PC-9 (cell line): ENCODE data around the gene CYP4A22. TPM values are rescaled to one million over a fixed set of nuclear protein-coding genes. Genes with fewer than 3 reads are reported as not detected.

Experiments
- BruUV-seq: library from RNA; stranded (reverse); fragments of 400-500 nt; replicated peaks from 2 replicates; lab custom pipeline; 2021; lab: Mats Ljungman, UMichigan
- CTCF ChIA-PET: fragments of 300-600 bp; sonication (Branson Sonifier 250); formaldehyde crosslinking; loops from one replicate; lab custom pipeline; 2022; ENCODE audit warnings: antibody characterized with exemption; lab: Charles Lee
- POLR2A ChIA-PET: fragments of 300-600 bp; sonication (Branson Sonifier 250); formaldehyde crosslinking; loops from one replicate; lab custom pipeline; 2022; ENCODE audit warnings: antibody characterized with exemption; ENCODE audit not compliant: unreplicated experiment; lab: Charles Lee
- DNase-seq, 2 experiments: peaks; one replicate each; pipeline versions ENCODE4 v3.0.0 to v3.0.0-alpha.2; 2015 to 2022; ENCODE audit warnings: mixed read lengths in 1 of 2
- H2AFZ ChIP-seq: fragments of 200-600 bp; sonication (generic); 2 replicates; pipeline ENCODE4 v1.8.1; 2017; ENCODE audit warnings: antibody characterized with exemption
- H3F3A ChIP-seq: fragments of 200-600 bp; sonication (generic); 2 replicates; pipeline ENCODE4 v1.8.1; 2017; ENCODE audit warnings: antibody characterized with exemption, mild to moderate bottlenecking, low read depth; ENCODE audit not compliant: insufficient read depth
- H3K27ac ChIP-seq: fragments of 200-600 bp; sonication (generic); 2 replicates; pipeline ENCODE4 v1.6.1; 2016; ENCODE audit warnings: mixed run types
- H3K27me3 ChIP-seq: fragments of 200-600 bp; sonication (generic); 2 replicates; pipeline ENCODE4 v1.6.1; 2016; ENCODE audit warnings: low read depth, mixed run types; ENCODE audit not compliant: insufficient read depth
- H3K36me3 ChIP-seq: fragments of 200-600 bp; sonication (generic); 2 replicates; pipeline ENCODE4 v1.6.1; 2016; ENCODE audit warnings: low read depth, mixed run types
- H3K4me1 ChIP-seq: fragments of 200-600 bp; sonication (generic); replicated peaks from 2 replicates; pipeline ENCODE4 v1.6.1; 2016; ENCODE audit warnings: mixed run types; ENCODE audit not compliant: insufficient read depth
- H3K4me2 ChIP-seq: fragments of 200-600 bp; sonication (generic); 2 replicates; pipeline ENCODE4 v1.6.1; 2017; ENCODE audit warnings: mixed run types
- H3K4me3 ChIP-seq: fragments of 200-600 bp; sonication (generic); 2 replicates; pipeline ENCODE4 v1.6.1; 2016; ENCODE audit warnings: mixed run types
- H3K79me2 ChIP-seq: fragments of 200-600 bp; sonication (generic); 2 replicates; pipeline ENCODE4 v1.6.1; 2017; ENCODE audit warnings: low read depth, mixed run types
- H3K9me2 ChIP-seq: fragments of 200-600 bp; sonication (generic); 2 replicates; pipeline ENCODE4 v1.8.1; 2017; ENCODE audit warnings: mild to moderate bottlenecking; ENCODE audit not compliant: insufficient read depth
- H3K9me3 ChIP-seq: fragments of 200-600 bp; sonication (generic); 2 replicates; pipeline ENCODE4 v1.8.1; 2016; ENCODE audit warnings: low read depth; ENCODE audit not compliant: insufficient read depth
- H4K20me1 ChIP-seq: fragments of 200-600 bp; sonication (generic); 2 replicates; pipeline ENCODE4 v1.8.1; 2017; ENCODE audit not compliant: insufficient read depth
- CTCF ChIP-seq: fragments of 200-600 bp; sonication (generic); conservative IDR thresholded peaks from 2 replicates; pipeline ENCODE4 v1.6.1; 2017; ENCODE audit warnings: mixed run types, antibody characterized with exemption, mild to moderate bottlenecking, moderate library complexity
- EZH2 ChIP-seq: fragments of 200-600 bp; sonication (generic); IDR thresholded peaks from 2 replicates; pipeline ENCODE4 v1.8.0; 2017; ENCODE audit warnings: antibody characterized with exemption, low read depth
- intact Hi-C: fragments of 100-400 bp; cut with micrococcal nuclease; formaldehyde crosslinking; loops from one replicate; pipeline ENCODE4 v1.10.0; 2022; ENCODE audit not compliant: unreplicated experiment
- total RNA-seq: library from RNA; stranded (reverse); gene quantifications from 2 replicates; pipeline ENCODE4 v1.2.3, GENCODE V29; 2021

The CYP4A22 gene
- total RNA-seq, 1 experiment from 2014 or later: not detected

GRCh38 chr1:47179988-47180563, 42.8 kb downstream of the CYP4A22 start:
- POLR2A ChIA-PET: no interaction called here

GRCh38 chr1:47180603-47181094, 43.4 kb downstream of the CYP4A22 start:
- no peaks in the 10 kb centered on the region for H3F3A ChIP-seq
- H3K79me2 ChIP-seq: no peaks in the 10 kb centered on the region
- POLR2A ChIA-PET: no interaction called here
- H3K9me2 ChIP-seq: no peaks in the 10 kb centered on the region
- no peaks in the 10 kb centered on the region for H3K9me3 ChIP-seq
- H3K4me1 ChIP-seq: peaks cover 10% of the 10 kb centered on the region
- no peak overlapping the region for H2AFZ ChIP-seq
- TF ChIP-seq CTCF: no peak
- no peak for TF ChIP-seq EZH2
- H4K20me1 ChIP-seq: no peaks in the 10 kb centered on the region
- no TSS peak for BruUV-seq
- no peak overlapping the region for H3K4me2 ChIP-seq
- CTCF ChIA-PET: no interaction called here
- H3K27me3 ChIP-seq: no peaks in the 10 kb centered on the region
- H3K4me3 ChIP-seq: no peak overlapping the region
- no peak overlapping the region for H3K27ac ChIP-seq
- no peak for DNase-seq
- no peaks in the 10 kb centered on the region for H3K36me3 ChIP-seq
- intact Hi-C loops: no loop called here

More at GRCh38 chr1:47179988-47180563, 42.8 kb downstream of the CYP4A22 start:
- DNase-seq: no peak
- H3K79me2 ChIP-seq: no peaks in the 10 kb centered on the region
- BruUV-seq: no TSS peak
- H3K27me3 ChIP-seq: no peaks in the 10 kb centered on the region
- no peaks in the 10 kb centered on the region for H3K36me3 ChIP-seq
- peak overlapping the region; percentile 94 for H2AFZ ChIP-seq
- peak overlapping the region; percentile 54; the same call in 1 of the 2 replicates for H3K4me3 ChIP-seq
- H4K20me1 ChIP-seq: no peaks in the 10 kb centered on the region
- H3K4me1 ChIP-seq: peaks cover 10% of the 10 kb centered on the region
- no peaks in the 10 kb centered on the region for H3K9me3 ChIP-seq
- intact Hi-C loops: loop anchor here (1.0 to 10.0 kb wide), 12 partner anchors 10 to 775 kb away; partner anchors contain the start of genes EFCAB14, PDZK1IP1 and STIL
- no peak for TF ChIP-seq CTCF
- TF ChIP-seq EZH2: no peak
- H3K4me2 ChIP-seq: peak overlapping the region; percentile 93
- CTCF ChIA-PET: interaction anchor here (1.4 to 1.9 kb wide), 6 partner anchors 10 to 546 kb away, joined by 5 to 30 read pairs (median 14); partner anchors contain the start of genes FOXD2, PDZK1IP1 and STIL
- H3K27ac ChIP-seq: no peak overlapping the region
- no peaks in the 10 kb centered on the region for H3F3A ChIP-seq
- H3K9me2 ChIP-seq: no peaks in the 10 kb centered on the region

- ChIA-PET POLR2A (no interaction called here), CTCF (no interaction called here)
- H3K79me2 ChIP-seq: no peaks in the 10 kb centered on the region
- BruUV-seq: no TSS peak
- H3K9me2 ChIP-seq: no peaks in the 10 kb centered on the region
- no peaks in the 10 kb centered on the region for H3K9me3 ChIP-seq
- intact Hi-C loops: no loop called here
- DNase-seq: no peak
- no peak overlapping the region for H2AFZ ChIP-seq
- H3F3A ChIP-seq: no peaks in the 10 kb centered on the region
- no peaks in the 10 kb centered on the region for H4K20me1 ChIP-seq
- no peak overlapping the region for H3K4me3 ChIP-seq
- H3K27me3 ChIP-seq: no peaks in the 10 kb centered on the region
- H3K4me2 ChIP-seq: no peak overlapping the region
- TF ChIP-seq EZH2: no peak
- no peak for TF ChIP-seq CTCF
- no peak overlapping the region for H3K27ac ChIP-seq
- peaks cover 10% of the 10 kb centered on the region for H3K4me1 ChIP-seq
- no peaks in the 10 kb centered on the region for H3K36me3 ChIP-seq
Measured at GRCh38 chr1:47181095-47181954, 44.1 kb downstream of the CYP4A22 start.
